ENCODE results near the gene KRTAP10-5. TPM values are rescaled to one million over a fixed set of nuclear protein-coding genes. Genes with fewer than 3 reads are reported as not detected.
"Not testable (repeated sequence)": the region's sequence is repeated elsewhere in the genome, so short reads cannot be mapped to it uniquely, and the experiment has no call there.

KRTAP10-5 gene
- total RNA-seq, 1 donor from 2014 or later = not detected

DNA sequence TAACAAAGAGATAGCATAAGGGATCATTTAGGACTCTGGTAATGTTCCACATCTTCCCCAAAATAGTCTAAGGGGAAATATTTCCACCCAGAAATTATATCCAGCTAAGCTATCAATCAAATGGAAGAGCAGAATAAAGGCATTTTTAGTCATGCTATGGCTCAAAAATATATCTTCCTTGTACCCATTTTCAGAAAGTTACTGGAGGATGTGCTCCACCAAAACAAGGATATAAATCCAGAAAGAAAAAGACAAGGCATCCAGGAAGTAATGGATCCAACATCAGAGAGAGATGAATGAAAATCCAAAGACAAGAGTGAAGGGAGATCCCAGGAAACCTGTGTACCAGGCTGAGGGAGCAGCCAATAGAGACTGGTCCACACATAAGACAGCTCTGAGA is 28.8 kb upstream of the KRTAP10-5 start:
- TF ChIP-seq, protein P1, sequence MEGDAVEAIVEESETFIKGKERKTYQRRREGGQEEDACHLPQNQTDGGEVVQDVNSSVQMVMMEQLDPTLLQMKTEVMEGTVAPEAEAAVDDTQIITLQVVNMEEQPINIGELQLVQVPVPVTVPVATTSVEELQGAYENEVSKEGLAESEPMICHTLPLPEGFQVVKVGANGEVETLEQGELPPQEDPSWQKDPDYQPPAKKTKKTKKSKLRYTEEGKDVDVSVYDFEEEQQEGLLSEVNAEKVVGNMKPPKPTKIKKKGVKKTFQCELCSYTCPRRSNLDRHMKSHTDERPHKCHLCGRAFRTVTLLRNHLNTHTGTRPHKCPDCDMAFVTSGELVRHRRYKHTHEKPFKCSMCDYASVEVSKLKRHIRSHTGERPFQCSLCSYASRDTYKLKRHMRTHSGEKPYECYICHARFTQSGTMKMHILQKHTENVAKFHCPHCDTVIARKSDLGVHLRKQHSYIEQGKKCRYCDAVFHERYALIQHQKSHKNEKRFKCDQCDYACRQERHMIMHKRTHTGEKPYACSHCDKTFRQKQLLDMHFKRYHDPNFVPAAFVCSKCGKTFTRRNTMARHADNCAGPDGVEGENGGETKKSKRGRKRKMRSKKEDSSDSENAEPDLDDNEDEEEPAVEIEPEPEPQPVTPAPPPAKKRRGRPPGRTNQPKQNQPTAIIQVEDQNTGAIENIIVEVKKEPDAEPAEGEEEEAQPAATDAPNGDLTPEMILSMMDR (conservative IDR thresholded peaks at IDR 0.05; ENCODE audit: low read depth, low read length) = no peak
- DNase-seq (ENCODE audit: low read depth) = no peak

DNA sequence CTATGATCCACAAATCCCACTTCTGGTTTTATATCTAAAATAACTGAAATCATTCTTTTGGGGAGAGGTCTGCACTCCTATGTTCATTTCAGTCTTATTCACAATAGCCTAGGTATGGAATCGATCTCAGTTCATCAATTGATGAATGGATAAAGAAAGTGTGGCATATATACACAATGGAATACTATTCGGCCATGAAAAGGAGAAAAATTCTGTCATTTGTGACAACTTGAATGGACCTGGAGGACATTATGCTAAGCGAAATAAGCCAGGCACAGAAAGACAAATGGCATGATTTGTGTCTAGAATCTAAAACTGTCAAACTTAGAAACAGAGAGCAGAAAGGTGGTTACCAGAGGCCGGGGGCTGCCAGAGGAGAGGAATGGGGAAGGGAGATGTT is 26.1 kb upstream of the KRTAP10-5 start:
- TF ChIP-seq, protein P1 (conservative IDR thresholded peaks at IDR 0.05; ENCODE audit: low read depth, low read length) = no peak
- no peak for DNase-seq (ENCODE audit: low read depth)
- no peak overlapping the region for H3K4me3 ChIP-seq (ENCODE audit: low read depth, low read length)

More for the DNA sequence above, 28.8 kb upstream of the KRTAP10-5 start:
- no peak overlapping the region for H3K4me3 ChIP-seq (ENCODE audit: low read depth, low read length)

DNA sequence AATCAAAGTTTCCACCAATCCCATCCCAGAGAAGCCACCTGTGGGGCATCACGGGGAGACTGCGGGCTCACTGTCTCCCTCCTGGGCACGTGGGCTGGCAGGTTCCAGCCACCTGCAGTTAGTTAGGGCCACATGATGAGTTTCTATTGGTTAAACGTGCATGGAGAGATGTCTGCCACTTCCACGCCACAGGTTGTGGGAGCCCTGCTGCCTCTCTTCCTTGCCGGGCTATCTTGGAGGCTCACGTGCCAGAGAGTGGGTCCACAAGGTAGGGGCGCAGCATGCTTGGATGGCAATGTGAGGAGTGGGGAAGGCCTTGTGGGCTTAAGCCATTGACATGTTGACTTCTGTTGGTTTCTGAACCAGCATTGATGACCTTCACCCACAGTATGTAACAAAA is 23.5 kb upstream of the KRTAP10-5 start:
- H3K4me3 ChIP-seq (ENCODE audit: low read depth, low read length) = no peak overlapping the region
- TF ChIP-seq, protein P1 (conservative IDR thresholded peaks at IDR 0.05; ENCODE audit: low read depth, low read length) = no peak
- DNase-seq (ENCODE audit: low read depth) = no peak

DNA sequence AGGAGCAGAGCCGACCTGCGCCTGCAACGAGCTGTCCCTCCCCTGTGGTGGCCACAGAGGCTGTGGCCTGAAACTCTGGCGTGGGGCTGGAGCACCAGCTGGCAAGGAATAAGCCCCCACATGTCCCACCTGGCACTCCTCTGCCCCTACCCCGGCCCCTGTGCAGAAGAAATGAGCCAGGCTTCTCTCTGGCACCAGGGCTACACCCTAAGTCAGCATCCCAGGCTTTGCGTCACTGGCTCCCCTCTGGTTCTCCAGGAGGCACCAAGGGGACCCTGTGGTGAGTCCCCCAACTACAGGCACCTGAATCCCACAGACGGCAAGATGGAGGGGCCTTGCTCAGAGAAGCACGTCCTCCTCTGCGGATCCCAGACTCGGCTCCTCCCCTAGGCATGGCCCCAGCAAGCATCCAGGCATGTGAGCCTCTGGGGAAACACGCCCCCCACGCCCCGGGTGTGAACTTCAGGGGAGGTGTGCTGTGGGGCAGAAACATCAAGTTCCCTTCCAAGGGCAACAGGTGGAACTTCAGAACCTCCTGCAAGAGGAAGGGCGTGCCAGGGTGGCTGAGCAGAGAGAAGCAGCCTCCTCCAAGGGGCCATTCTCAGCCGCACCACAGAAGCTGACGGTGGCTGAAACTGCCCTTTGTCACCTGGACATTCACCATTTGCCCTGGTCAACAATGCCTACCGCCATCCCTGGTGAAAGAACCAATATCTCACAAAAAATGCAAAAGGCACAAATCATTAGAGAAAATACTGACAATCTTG is 22.9 kb upstream of the KRTAP10-5 start:
- TF ChIP-seq, protein P1 (conservative IDR thresholded peaks at IDR 0.05; ENCODE audit: low read depth, low read length) = no peak
- H3K4me3 ChIP-seq (ENCODE audit: low read depth, low read length) = no peak overlapping the region
- no peak for DNase-seq (ENCODE audit: low read depth)

DNA sequence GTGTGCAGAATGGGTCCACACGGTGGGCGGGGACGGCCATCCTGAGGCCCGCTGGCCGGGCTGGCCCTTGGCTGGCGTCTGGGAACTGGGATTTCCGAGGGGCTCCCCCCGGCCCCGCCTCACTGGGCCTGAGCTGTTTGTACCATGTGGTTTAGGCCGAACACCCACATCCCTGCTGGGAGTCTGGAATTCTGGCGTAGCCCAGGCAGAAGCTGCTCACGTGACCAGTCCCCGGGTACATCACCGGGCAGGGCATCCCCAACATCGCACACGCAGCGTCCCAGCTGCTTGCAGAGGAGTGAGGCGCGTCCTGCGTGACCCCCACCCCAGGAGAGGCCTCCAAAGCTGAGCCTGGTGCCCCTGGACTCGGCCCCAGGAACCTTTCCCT is 22.1 kb upstream of the KRTAP10-5 start:
- no peak for DNase-seq (ENCODE audit: low read depth)

DNA sequence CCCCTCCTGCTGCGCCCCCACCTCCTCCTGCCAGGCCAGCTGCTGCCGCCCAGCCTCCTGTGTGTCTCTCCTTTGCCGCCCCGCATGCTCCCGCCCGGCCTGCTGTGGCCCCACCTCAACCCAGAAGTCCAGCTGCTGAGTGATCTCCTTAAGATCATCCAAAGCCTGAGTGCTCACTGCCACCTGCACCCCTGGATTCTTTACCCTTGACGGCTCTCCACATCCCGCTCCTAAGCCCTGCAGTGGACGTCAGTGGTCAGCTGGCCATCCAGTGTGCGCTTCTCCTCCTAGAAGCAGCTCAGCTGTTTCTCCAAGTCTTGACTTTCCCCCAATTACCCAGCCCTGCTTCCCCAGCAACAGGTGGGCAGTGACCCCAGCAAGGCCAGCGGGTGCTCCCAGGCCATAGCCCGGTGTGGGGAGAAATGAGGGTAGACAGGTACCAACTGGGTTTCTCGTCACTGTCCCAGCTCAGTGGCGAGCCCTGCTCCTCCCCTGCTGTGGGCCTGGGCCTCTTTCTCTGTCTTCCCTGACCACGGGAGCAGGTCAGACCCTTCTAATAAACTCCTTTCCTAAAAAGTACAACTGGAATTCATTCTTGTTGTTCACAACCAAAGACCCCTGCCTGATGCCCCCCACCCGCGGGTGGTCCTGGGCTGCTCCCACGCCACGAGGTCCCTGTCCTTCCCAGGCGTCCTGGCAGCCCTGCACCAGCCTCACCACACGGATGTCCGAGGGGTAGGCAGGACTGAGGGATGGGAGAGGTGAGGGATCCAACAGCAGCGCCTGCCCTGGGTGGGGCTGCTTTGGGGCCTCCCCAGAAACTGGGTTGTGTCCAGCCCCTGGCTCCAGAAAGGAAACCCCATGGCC is 21.4 kb upstream of the KRTAP10-5 start:
- DNase-seq (ENCODE audit: low read depth) = no peak
- TF ChIP-seq, protein P1 (conservative IDR thresholded peaks at IDR 0.05; ENCODE audit: low read depth, low read length) = no peak
- no peak overlapping the region for H3K4me3 ChIP-seq (ENCODE audit: low read depth, low read length)

More for the DNA sequence above, 22.1 kb upstream of the KRTAP10-5 start:
- no peak overlapping the region for H3K4me3 ChIP-seq (ENCODE audit: low read depth, low read length)
- TF ChIP-seq, protein P1 (conservative IDR thresholded peaks at IDR 0.05; ENCODE audit: low read depth, low read length) = no peak

DNA sequence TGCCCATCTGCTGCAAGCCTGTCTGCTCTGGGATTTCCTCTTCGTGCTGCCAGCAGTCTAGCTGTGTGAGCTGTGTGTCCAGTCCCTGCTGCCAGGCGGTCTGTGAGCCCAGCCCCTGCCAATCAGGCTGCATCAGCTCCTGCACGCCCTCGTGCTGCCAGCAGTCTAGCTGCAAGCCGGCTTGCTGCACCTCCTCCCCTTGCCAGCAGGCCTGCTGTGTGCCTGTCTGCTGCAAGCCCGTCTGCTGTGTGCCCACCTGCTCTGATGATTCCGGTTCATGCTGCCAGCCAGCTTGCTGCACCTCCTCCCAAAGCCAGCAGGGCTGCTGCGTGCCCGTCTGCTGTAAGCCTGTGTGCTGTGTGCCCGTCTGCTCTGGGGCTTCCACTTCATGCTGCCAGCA is 20.7 kb upstream of the KRTAP10-5 start:
- not testable (repeated sequence) for H3K4me3 ChIP-seq (ENCODE audit: low read depth, low read length)

DNA sequence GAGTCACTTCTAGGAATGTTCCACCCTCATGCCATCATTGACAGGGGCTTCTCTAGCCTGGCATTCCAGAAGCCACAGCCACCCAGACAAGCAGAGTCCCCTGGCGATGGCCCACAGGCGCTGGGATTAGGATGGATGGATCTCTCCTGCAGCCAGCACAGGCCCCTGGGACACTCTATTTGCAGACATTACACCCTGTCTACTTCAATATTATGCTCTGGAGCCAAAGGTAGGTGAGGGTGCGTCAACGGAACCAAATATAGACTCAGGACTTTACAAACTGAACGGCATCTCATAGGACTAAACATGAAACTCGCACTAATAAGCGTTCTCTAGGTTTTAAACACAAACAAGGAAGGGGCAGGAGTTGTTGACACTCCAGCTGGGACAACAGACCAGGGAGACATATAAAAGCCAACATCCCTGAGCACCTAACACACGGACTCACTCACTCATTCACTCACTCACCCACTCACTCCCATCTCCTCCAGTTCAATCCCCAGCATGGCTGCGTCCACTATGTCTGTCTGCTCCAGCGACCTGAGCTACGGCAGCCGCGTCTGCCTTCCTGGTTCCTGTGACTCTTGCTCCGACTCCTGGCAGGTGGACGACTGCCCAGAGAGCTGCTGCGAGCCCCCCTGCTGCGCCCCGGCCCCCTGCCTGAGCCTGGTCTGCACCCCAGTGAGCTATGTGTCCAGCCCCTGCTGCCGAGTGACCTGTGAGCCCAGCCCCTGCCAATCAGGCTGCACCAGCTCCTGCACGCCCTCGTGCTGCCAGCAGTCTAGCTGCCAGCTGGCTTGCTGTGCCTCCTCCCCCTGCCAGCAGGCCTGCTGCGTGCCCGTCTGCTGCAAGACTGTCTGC is 19.9 kb upstream of the KRTAP10-5 start, which contains the start of gene KRTAP10-7:
Gene KRTAP10-7 (plus strand): TSS at position 480 of the 861 bp plus-strand sequence. CDS start 25 bp downstream, at position 505.
- DNase-seq (ENCODE audit: low read depth); H3K4me3 ChIP-seq (ENCODE audit: low read depth, low read length): not testable (repeated sequence)

More for the DNA sequence above, 20.7 kb upstream of the KRTAP10-5 start:
- DNase-seq (ENCODE audit: low read depth) = not testable (repeated sequence)
